GM12878 (cell line): Measurements from ENCODE around the gene SCRN2. TPM values are rescaled to one million over a fixed set of nuclear protein-coding genes. Genes with fewer than 3 reads are reported as not detected.

ENCODE experiments used
- ATAC-seq: fragments of 200-7000 bp; cut with Tn5 transposase; 3 replicates; pipeline ENCODE4 v1.9.1; 2020; ENCODE audit warnings: mild to moderate bottlenecking, moderate library complexity
- BruUV-seq: library from RNA; stranded (reverse); fragments of 400-500 nt; replicated peaks from 2 replicates; lab custom pipeline; 2021; lab: Mats Ljungman, UMichigan
- CTCF ChIA-PET: fragments of 300-600 bp; sonication (Branson Sonifier 250); formaldehyde crosslinking; extraction: SDS; loops from one replicate; lab custom pipeline; 2021; ENCODE audit warnings: inconsistent platforms; lab: Yijun Ruan, JAX
- POLR2A ChIA-PET: fragments of 350-600 bp; formaldehyde crosslinking; extraction: SDS; loops from one replicate; lab custom pipeline; 2021; ENCODE audit warnings: inconsistent platforms; lab: Charles Lee
- RAD21 ChIA-PET: fragments of 300-600 bp; sonication (Branson Sonifier 250); formaldehyde crosslinking; loops from one replicate; lab custom pipeline; 2023; ENCODE audit warnings: antibody characterized with exemption; ENCODE audit not compliant: unreplicated experiment; lab: Charles Lee
- SMC1A ChIA-PET: fragments of 300-600 bp; sonication (Branson Sonifier 250); formaldehyde crosslinking; loops from one replicate; lab custom pipeline; 2023; ENCODE audit not compliant: unreplicated experiment, uncharacterized antibody; lab: Charles Lee
- DNase-seq: peaks from one replicate; pipeline ENCODE4 v3.0.0-alpha.2; 2011; ENCODE audit warnings: low read depth, low spot score
- FAIRE-seq: peaks from 3 replicates; lab custom pipeline; 2011; peaks lifted over from hg19 to GRCh38; lab: Jason Lieb, UNC
- H2AFZ ChIP-seq: 2 replicates; pipeline ENCODE4 v1.6.0; 2011; ENCODE audit warnings: low read depth, low read length, control low read depth; ENCODE audit not compliant: control insufficient read depth
- H3K27ac ChIP-seq: 2 replicates; pipeline ENCODE4 v1.5.1; 2011; ENCODE audit warnings: control low read depth; ENCODE audit not compliant: control insufficient read depth, insufficient read depth
- H3K27me3 ChIP-seq, 2 experiments: replicated peaks in 1 of 2; 2 replicates each; pipeline versions ENCODE4 v1.6.0 to v1.6.1; 2011; ENCODE audit warnings: low read length in 1 of 2; ENCODE audit not compliant: control insufficient read depth in 2 of 2, insufficient read depth in 2 of 2
- H3K36me3 ChIP-seq, 2 experiments: 2 replicates each; pipeline ENCODE4 v1.5.1; 2011; ENCODE audit warnings: low read length in 1 of 2; ENCODE audit not compliant: control insufficient read depth in 2 of 2, insufficient read depth in 2 of 2
- H3K4me1 ChIP-seq: 2 replicates; pipeline ENCODE4 v1.6.1; 2011; ENCODE audit warnings: mild to moderate bottlenecking, low read length, moderate library complexity, mixed read lengths; ENCODE audit not compliant: control insufficient read depth, insufficient read depth
- H3K4me2 ChIP-seq: 2 replicates; pipeline ENCODE4 v1.6.0; 2011; ENCODE audit warnings: control low read depth; ENCODE audit not compliant: control insufficient read depth, insufficient read depth
- H3K4me3 ChIP-seq: fragments of 200-600 bp; sonication (generic); 2 replicates; pipeline ENCODE4 v1.5.1; 2016
- H3K79me2 ChIP-seq: 2 replicates; pipeline ENCODE4 v1.6.0; 2011; ENCODE audit warnings: low read length; ENCODE audit not compliant: control insufficient read depth, insufficient read depth
- H3K9ac ChIP-seq: 2 replicates; pipeline ENCODE4 v1.8.0; 2011; ENCODE audit warnings: low read length, control low read depth, mixed read lengths; ENCODE audit not compliant: control insufficient read depth, insufficient read depth
- H3K9me3 ChIP-seq: replicated peaks from 3 replicates; pipeline ENCODE4 v1.5.1; 2011; ENCODE audit warnings: mild to moderate bottlenecking, low read length; ENCODE audit not compliant: control insufficient read depth, insufficient read depth
- H4K20me1 ChIP-seq: 2 replicates; pipeline ENCODE4 v1.6.0; 2011; ENCODE audit not compliant: control insufficient read depth, insufficient read depth
- HDAC6 ChIP-seq: fragments of 200-600 bp; sonication (generic); IDR thresholded peaks from one replicate; pipeline ENCODE4 v1.8.0; 2017; ENCODE audit warnings: antibody characterized with exemption; ENCODE audit not compliant: unreplicated experiment
- KAT2A ChIP-seq: conservative IDR thresholded peaks from 2 replicates; pipeline ENCODE4 v1.6.1; 2011; ENCODE audit warnings: low read depth, low read length; ENCODE audit not compliant: control insufficient read depth
- in situ Hi-C: fragments of 300-500 bp; cut with MboI; formaldehyde crosslinking; loops from 9 replicates; pipeline ENCODE4 v1.14.3; 2018; ENCODE audit warnings: mixed read lengths
- intact Hi-C: fragments of 100-400 bp; cut with micrococcal nuclease; formaldehyde crosslinking; loops from one replicate; pipeline ENCODE4 v1.14.2; 2022; ENCODE audit not compliant: unreplicated experiment
- polyA plus RNA-seq, 11 experiments: library from polyadenylated mRNA; depleted of rRNA in 4 of 11; unstranded in 6 of 11; stranded (reverse) in 5 of 11; fragments of >200 nt; fragmentation: Nextera tagmentation in 4 of 11; fragmentation: Illumina TruSeq in 1 of 11; extraction: Ambion mirVana in 4 of 11; extraction: Trizol in 1 of 11; gene quantifications; 1 replicate in 1 of 11; 2 replicates in 10 of 11; pipeline versions ENCODE4 v1.2.1 to v1.2.3, GENCODE V29; 2011 to 2016; ENCODE audit warnings: inconsistent platforms in 2 of 11, missing spikeins in 2 of 11, low read depth in 1 of 11
- total RNA-seq, 4 experiments: library from RNA; depleted of rRNA in 3 of 4; stranded (reverse); fragments of >200 nt in 3 of 4; fragmentation: Illumina TruSeq in 1 of 4; extraction: Trizol in 1 of 4; gene quantifications; 2 replicates each; pipeline versions ENCODE4 v1.2.1 to v1.2.3, GENCODE V29; 2013 to 2021
- TF ChIP-seq, protein P1 (sequence below): fragments of 150-350 bp; IDR thresholded peaks from 2 replicates; pipeline ENCODE4 v1.6.1; 2014; ENCODE audit warnings: mild to moderate bottlenecking, low read depth, low read length
- TF ChIP-seq, protein P2 (sequence below): IDR thresholded peaks from 2 replicates; pipeline ENCODE4 v1.6.1; 2012; ENCODE audit warnings: mild to moderate bottlenecking, low read depth, low read length

SCRN2 gene
- total and polyA plus RNA-seq, 10 of the 15 experiments (the other 5 are each of a cell fraction or from before 2014, with no cell fraction given): 0.34 to 33.3 (median 20.1) TPM

DNA sequence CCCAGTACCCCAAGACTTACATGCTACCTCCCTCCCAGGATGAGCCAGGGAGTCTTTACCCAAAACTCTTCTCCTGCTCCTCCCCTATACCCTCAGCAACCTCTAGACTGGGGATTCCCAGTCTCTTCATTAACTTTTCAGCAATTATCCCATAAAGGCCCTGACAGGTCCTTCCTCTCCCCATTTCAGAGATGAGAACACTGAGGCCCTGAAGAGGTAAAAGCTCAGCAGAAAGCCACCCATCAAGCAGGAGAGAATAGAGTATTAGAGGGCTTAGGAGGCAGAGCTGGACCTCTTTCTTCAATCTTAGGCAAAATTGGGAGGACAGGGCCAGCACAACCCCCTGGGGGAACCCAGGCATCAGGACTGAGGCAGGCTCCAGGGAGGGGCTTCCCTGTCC, 15.8 kb upstream of the SCRN2 start:
- ChIA-PET CTCF (interaction anchor here (1.0 to 3.6 kb wide), 4 partner anchors 10 to 161 kb away, joined by 3 to 14 read pairs (median 4); partner anchors contain the start of gene SCRN2), POLR2A (interaction anchor here (0.6 kb wide), 1 partner anchor 34 kb away, joined by 5 read pairs; no protein-coding TSS in a partner anchor), SMC1A (interaction anchor here (1.3 kb wide), 1 partner anchor 35 kb away, joined by 3 read pairs; no protein-coding TSS in a partner anchor), RAD21 (no interaction called here)
- Histone ChIP-seq H3K79me2 (no peaks in the 10 kb centered on the region), H2AFZ (no peak overlapping the region), H3K4me2 (no peak overlapping the region), H3K9me3 (no peaks in the 10 kb centered on the region), H3K36me3 (no peaks in the 10 kb centered on the region), H3K4me3 (no peak overlapping the region), H3K4me1 (peaks cover 5% of the 10 kb centered on the region), H3K27me3 (peaks cover 13 to 38% of the 10 kb centered on the region in 2 experiments), H4K20me1 (no peaks in the 10 kb centered on the region), H3K27ac (no peak overlapping the region), H3K9ac (no peak overlapping the region)
- BruUV-seq: no TSS peak
- no peak for FAIRE-seq
- intact Hi-C loops: no loop called here
- in situ Hi-C loops: no loop called here
- TF ChIP-seq, protein P1, sequence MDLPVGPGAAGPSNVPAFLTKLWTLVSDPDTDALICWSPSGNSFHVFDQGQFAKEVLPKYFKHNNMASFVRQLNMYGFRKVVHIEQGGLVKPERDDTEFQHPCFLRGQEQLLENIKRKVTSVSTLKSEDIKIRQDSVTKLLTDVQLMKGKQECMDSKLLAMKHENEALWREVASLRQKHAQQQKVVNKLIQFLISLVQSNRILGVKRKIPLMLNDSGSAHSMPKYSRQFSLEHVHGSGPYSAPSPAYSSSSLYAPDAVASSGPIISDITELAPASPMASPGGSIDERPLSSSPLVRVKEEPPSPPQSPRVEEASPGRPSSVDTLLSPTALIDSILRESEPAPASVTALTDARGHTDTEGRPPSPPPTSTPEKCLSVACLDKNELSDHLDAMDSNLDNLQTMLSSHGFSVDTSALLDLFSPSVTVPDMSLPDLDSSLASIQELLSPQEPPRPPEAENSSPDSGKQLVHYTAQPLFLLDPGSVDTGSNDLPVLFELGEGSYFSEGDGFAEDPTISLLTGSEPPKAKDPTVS: no peak
- TF ChIP-seq HDAC6 (no peak), KAT2A (no peak)
- TF ChIP-seq, protein P2, sequence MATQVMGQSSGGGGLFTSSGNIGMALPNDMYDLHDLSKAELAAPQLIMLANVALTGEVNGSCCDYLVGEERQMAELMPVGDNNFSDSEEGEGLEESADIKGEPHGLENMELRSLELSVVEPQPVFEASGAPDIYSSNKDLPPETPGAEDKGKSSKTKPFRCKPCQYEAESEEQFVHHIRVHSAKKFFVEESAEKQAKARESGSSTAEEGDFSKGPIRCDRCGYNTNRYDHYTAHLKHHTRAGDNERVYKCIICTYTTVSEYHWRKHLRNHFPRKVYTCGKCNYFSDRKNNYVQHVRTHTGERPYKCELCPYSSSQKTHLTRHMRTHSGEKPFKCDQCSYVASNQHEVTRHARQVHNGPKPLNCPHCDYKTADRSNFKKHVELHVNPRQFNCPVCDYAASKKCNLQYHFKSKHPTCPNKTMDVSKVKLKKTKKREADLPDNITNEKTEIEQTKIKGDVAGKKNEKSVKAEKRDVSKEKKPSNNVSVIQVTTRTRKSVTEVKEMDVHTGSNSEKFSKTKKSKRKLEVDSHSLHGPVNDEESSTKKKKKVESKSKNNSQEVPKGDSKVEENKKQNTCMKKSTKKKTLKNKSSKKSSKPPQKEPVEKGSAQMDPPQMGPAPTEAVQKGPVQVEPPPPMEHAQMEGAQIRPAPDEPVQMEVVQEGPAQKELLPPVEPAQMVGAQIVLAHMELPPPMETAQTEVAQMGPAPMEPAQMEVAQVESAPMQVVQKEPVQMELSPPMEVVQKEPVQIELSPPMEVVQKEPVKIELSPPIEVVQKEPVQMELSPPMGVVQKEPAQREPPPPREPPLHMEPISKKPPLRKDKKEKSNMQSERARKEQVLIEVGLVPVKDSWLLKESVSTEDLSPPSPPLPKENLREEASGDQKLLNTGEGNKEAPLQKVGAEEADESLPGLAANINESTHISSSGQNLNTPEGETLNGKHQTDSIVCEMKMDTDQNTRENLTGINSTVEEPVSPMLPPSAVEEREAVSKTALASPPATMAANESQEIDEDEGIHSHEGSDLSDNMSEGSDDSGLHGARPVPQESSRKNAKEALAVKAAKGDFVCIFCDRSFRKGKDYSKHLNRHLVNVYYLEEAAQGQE: no peak
- no peak for ATAC-seq
- no peak for DNase-seq
